Lower lobe of right lung (tissue), 2 donors: ENCODE measurements around the gene ZNF574. TPM values are rescaled to one million over a fixed set of nuclear protein-coding genes. Genes with fewer than 3 reads are reported as not detected.

Experiments used
- ATAC-seq, 2 donors: fragments of 200-7000 bp; cut with Tn5 transposase; one replicate each; pipeline ENCODE4 v1.9.1; 2020 to 2022; ENCODE audit warnings: mild to moderate bottlenecking in 2 of 2, moderate library complexity in 2 of 2
- DNase-seq: peaks from one replicate; pipeline ENCODE4 v3.0.0-alpha.2; 2020
- H3K27ac ChIP-seq: fragments of 200-600 bp; one replicate; pipeline ENCODE4 v1.8.0; 2022
- H3K27me3 ChIP-seq: fragments of 200-600 bp; one replicate; pipeline ENCODE4 v1.8.0; 2022; ENCODE audit warnings: low read depth
- H3K36me3 ChIP-seq: fragments of 200-600 bp; one replicate; pipeline ENCODE4 v1.8.0; 2022; ENCODE audit warnings: mild to moderate bottlenecking
- H3K4me1 ChIP-seq: fragments of 200-600 bp; one replicate; pipeline ENCODE4 v1.8.0; 2022
- H3K4me3 ChIP-seq: fragments of 200-600 bp; one replicate; pipeline ENCODE4 v1.8.0; 2022; ENCODE audit warnings: mild to moderate bottlenecking
- H3K9me3 ChIP-seq: fragments of 200-600 bp; one replicate; pipeline ENCODE4 v1.8.0; 2022
- intact Hi-C: fragments of 100-400 bp; cut with DNase I; formaldehyde crosslinking; loops from one replicate; pipeline ENCODE4 v1.11.0; 2022
- total RNA-seq: library from RNA; stranded (reverse); fragmentation: NEBNext Ultra II Directional; extraction: Animal tissue kit (Norgen Biotek cat#: 25700); gene quantifications from one replicate; pipeline ENCODE4 v1.2.1, GENCODE V29; 2021
- TF ChIP-seq, protein P1 (sequence below): fragments of 200-600 bp; IDR thresholded peaks from one replicate; pipeline ENCODE4 v1.8.0; 2022; ENCODE audit warnings: antibody characterized with exemption, mild to moderate bottlenecking
- donor health status: DM: no; HTN: yes; CAD: no; lungs with severe emphysema.

The ZNF574 gene
- total RNA-seq, 1 donor from 2014 or later: 11.8 TPM

DNA sequence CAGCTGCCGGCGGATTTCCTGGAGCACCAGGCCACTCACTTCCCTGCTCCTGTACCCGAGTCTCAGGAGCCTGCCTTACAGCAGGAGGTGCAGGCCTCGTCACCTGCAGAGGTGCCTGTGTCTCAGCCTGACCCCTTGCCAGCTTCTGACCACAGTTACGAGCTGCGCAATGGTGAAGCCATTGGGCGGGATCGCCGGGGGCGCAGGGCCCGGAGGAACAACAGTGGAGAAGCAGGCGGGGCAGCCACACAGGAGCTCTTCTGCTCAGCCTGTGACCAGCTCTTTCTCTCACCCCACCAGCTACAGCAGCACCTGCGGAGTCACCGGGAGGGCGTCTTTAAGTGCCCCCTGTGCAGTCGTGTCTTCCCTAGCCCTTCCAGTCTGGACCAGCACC lies 3.3 kb downstream of the ZNF574 start:
- H3K4me1 ChIP-seq: peaks cover 17% of the 10 kb centered on the region
- ATAC-seq (no peak), DNase-seq (no peak)
- intact Hi-C loops: no loop called here
- no peaks in the 10 kb centered on the region for H3K27me3 ChIP-seq
- peaks cover 45% of the 10 kb centered on the region for H3K36me3 ChIP-seq
- TF ChIP-seq, protein P1, sequence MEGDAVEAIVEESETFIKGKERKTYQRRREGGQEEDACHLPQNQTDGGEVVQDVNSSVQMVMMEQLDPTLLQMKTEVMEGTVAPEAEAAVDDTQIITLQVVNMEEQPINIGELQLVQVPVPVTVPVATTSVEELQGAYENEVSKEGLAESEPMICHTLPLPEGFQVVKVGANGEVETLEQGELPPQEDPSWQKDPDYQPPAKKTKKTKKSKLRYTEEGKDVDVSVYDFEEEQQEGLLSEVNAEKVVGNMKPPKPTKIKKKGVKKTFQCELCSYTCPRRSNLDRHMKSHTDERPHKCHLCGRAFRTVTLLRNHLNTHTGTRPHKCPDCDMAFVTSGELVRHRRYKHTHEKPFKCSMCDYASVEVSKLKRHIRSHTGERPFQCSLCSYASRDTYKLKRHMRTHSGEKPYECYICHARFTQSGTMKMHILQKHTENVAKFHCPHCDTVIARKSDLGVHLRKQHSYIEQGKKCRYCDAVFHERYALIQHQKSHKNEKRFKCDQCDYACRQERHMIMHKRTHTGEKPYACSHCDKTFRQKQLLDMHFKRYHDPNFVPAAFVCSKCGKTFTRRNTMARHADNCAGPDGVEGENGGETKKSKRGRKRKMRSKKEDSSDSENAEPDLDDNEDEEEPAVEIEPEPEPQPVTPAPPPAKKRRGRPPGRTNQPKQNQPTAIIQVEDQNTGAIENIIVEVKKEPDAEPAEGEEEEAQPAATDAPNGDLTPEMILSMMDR: no peak
- H3K27ac ChIP-seq: no peak overlapping the region
- H3K4me3 ChIP-seq: no peak overlapping the region
- H3K9me3 ChIP-seq: no peaks in the 10 kb centered on the region

DNA sequence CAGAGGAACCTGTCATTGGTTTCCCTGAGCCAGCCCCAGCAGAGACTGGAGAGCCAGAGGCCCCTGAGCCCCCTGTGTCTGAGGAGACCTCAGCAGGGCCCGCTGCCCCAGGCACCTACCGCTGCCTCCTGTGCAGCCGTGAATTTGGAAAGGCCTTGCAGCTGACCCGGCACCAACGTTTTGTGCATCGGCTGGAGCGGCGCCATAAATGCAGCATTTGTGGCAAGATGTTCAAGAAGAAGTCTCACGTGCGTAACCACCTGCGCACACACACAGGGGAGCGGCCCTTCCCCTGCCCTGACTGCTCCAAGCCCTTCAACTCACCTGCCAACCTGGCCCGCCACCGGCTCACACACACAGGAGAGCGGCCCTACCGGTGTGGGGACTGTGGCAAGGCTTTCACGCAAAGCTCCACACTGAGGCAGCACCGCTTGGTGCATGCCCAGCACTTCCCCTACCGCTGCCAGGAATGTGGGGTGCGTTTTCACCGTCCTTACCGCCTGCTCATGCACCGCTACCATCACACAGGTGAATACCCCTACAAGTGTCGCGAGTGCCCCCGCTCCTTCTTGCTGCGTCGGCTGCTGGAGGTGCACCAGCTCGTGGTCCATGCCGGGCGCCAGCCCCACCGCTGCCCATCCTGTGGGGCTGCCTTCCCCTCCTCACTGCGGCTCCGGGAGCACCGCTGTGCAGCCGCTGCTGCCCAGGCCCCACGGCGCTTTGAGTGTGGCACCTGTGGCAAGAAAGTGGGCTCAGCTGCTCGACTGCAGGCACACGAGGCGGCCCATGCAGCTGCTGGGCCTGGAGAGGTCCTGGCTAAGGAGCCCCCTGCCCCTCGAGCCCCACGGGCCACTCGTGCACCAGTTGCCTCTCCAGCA lies 4.2 kb downstream of the ZNF574 start:
- Histone ChIP-seq H3K9me3 (no peaks in the 10 kb centered on the region), H3K4me3 (no peak overlapping the region), H3K36me3 (peaks cover 47% of the 10 kb centered on the region), H3K27ac (no peak overlapping the region), H3K27me3 (no peaks in the 10 kb centered on the region), H3K4me1 (peaks cover 17% of the 10 kb centered on the region)
- DNase-seq (no peak), ATAC-seq (no peak)
- intact Hi-C loops: no loop called here
- TF ChIP-seq, protein P1: no peak

DNA sequence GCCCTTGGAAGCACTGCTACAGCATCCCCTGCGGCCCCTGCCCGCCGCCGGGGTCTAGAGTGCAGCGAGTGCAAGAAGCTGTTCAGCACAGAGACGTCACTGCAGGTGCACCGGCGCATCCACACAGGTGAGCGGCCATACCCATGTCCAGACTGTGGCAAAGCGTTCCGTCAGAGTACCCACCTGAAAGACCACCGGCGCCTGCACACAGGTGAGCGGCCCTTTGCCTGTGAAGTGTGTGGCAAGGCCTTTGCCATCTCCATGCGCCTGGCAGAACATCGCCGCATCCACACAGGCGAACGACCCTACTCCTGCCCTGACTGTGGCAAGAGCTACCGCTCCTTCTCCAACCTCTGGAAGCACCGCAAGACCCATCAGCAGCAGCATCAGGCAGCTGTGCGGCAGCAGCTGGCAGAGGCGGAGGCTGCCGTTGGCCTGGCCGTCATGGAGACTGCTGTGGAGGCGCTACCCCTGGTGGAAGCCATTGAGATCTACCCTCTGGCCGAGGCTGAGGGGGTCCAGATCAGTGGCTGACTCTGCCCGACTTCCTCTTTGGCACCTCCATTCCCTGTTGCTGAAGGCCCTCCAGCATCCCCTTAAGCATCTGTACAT lies 4.9 kb downstream of the ZNF574 start:
- Histone ChIP-seq H3K4me3 (no peak overlapping the region), H3K4me1 (peaks cover 17% of the 10 kb centered on the region), H3K27ac (no peak overlapping the region), H3K36me3 (peaks cover 47% of the 10 kb centered on the region), H3K9me3 (no peaks in the 10 kb centered on the region), H3K27me3 (no peaks in the 10 kb centered on the region)
- DNase-seq (no peak), ATAC-seq (no peak)
- intact Hi-C loops: no loop called here
- TF ChIP-seq, protein P1: no peak

DNA sequence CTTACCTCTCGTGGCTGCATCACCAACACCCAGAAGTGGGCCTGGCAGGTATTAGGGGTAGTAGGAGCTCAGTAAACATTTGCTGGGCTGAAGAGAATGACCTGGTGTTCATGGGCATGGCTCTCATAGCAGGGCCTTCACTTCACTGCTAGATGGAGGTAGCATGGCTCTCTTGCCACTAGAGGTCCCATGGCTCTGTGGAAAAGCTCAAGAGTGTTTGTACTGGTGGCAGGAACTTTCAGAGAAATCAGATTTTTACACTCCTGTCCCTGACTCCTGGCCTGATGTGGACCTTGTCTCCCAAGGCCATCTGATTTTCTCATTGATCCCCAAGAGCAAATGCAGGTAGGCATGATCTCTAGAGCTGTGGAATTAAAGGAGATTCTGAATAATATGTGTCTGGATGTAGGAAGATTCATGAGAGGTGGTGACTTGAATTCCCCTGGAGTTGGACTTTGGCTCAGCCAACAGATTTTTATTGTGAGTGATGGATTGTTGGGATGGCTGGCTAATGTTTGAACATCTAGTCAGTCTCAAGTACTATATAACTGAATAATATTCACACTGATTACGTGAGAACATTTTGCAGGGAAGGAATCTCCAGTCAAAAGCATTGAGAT lies 5.7 kb downstream of the ZNF574 start:
- intact Hi-C loops: no loop called here
- Histone ChIP-seq H3K36me3 (peaks cover 47% of the 10 kb centered on the region), H3K4me3 (no peak overlapping the region), H3K27ac (no peak overlapping the region), H3K9me3 (no peaks in the 10 kb centered on the region), H3K27me3 (no peaks in the 10 kb centered on the region), H3K4me1 (peaks cover 14% of the 10 kb centered on the region)
- TF ChIP-seq, protein P1: peak; percentile 23
- peak in 1 of 2 donors; percentile 29 for ATAC-seq
- DNase-seq: no peak

DNA sequence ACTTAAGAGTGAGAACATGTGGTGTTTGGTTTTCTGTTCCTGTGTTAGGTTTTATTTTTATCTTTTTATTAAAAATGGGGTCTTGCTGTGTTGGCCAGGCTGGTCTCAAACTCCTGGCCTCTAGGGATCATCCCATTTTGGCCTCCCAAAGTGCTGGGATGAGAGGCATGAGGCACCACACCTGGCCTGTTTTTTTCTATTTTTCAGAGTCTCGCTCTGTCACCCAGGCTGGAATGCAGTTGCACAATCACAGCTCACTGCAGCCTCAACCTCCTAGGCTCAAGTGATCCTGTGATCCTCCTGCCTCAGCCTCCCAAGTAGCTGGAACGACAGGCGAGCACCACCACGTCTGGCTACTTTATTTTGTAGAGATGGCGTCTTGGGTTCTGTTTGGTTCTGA lies 7.6 kb downstream of the ZNF574 start:
- H3K9me3 ChIP-seq: no peaks in the 10 kb centered on the region
- no peaks in the 10 kb centered on the region for H3K27me3 ChIP-seq
- no peak overlapping the region for H3K4me3 ChIP-seq
- ATAC-seq: no peak
- no peak overlapping the region for H3K27ac ChIP-seq
- TF ChIP-seq, protein P1: no peak
- intact Hi-C loops: no loop called here
- no peak for DNase-seq
- H3K4me1 ChIP-seq: peaks cover 5% of the 10 kb centered on the region
- peaks cover 45% of the 10 kb centered on the region for H3K36me3 ChIP-seq
